ENCODE data around the gene LAMA2.

Gene LAMA2

DNA sequence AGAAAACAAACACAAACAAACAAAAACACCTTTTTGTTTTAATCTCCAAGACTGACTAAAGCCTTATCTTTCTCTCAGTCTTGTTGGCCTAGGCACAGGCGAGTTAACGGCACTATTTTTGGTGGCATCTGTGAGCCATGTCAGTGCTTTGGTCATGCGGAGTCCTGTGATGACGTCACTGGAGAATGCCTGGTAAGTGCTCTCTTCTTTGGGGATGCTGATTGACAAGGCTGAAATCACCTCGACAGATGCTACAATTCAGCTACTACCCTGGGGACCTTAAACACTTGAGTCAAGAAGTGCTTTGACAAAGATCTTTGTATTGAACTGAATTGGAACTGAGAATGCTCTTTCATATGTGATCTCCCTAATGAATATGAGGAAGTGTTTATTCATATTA is 384.1 kb downstream of the LAMA2 start:
- TF ChIP-seq, protein P1, sequence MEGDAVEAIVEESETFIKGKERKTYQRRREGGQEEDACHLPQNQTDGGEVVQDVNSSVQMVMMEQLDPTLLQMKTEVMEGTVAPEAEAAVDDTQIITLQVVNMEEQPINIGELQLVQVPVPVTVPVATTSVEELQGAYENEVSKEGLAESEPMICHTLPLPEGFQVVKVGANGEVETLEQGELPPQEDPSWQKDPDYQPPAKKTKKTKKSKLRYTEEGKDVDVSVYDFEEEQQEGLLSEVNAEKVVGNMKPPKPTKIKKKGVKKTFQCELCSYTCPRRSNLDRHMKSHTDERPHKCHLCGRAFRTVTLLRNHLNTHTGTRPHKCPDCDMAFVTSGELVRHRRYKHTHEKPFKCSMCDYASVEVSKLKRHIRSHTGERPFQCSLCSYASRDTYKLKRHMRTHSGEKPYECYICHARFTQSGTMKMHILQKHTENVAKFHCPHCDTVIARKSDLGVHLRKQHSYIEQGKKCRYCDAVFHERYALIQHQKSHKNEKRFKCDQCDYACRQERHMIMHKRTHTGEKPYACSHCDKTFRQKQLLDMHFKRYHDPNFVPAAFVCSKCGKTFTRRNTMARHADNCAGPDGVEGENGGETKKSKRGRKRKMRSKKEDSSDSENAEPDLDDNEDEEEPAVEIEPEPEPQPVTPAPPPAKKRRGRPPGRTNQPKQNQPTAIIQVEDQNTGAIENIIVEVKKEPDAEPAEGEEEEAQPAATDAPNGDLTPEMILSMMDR (IDR thresholded peaks at IDR 0.05; ENCODE audit: low read length, missing control alignments), result no peak
- no peak for DNase-seq (ENCODE audit: low read depth)
- H3K4me3 ChIP-seq (replicated peaks; ENCODE audit: low read depth, low read length), result no peak overlapping the region

DNA sequence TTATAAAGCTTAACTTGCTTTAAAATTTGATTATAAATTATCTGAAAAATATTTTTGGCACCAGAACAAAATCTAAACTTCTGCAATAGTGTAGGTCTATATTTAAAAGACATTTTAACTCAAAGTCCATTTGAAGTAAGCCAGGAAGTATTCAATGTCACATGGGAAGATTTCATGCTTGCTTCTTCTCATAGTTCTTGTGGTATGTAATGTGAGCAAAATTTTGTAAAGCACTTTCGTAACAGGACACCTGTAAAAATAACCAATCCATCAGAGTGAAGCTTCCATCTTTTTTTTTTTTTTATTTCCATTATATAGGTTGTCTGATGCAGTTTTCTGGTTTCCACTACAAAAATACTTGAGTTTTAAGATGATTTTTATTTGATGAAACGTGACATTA is 386.1 kb downstream of the LAMA2 start:
- H3K4me3 ChIP-seq (replicated peaks; ENCODE audit: low read depth, low read length), result no peak overlapping the region
- TF ChIP-seq, protein P1 (IDR thresholded peaks at IDR 0.05; ENCODE audit: low read length, missing control alignments), result no peak

DNA sequence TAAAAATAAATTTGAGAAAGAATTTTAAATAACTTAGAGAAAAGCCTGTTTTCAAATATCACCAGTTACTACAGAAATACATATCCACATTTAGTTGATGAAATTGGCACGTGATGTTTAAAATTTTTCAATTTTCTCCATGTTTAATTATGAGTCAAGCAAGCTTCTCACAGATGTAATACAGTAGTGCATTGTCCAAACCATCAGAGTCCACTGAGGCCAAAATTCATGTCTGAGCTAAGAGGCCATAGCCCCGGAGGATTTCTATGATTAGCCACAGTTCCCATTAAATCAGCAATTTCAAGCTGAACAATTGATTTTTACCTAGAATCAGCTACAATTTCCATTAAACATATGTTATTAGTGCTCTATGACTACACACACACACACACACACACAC is 387.0 kb downstream of the LAMA2 start:
- TF ChIP-seq, protein P1 (IDR thresholded peaks at IDR 0.05; ENCODE audit: low read length, missing control alignments), result no peak
- H3K4me3 ChIP-seq (replicated peaks; ENCODE audit: low read depth, low read length), result no peak overlapping the region
- DNase-seq (ENCODE audit: low read depth), result no peak

More for the DNA sequence above, 386.1 kb downstream of the LAMA2 start:
- no peak for DNase-seq (ENCODE audit: low read depth)

DNA sequence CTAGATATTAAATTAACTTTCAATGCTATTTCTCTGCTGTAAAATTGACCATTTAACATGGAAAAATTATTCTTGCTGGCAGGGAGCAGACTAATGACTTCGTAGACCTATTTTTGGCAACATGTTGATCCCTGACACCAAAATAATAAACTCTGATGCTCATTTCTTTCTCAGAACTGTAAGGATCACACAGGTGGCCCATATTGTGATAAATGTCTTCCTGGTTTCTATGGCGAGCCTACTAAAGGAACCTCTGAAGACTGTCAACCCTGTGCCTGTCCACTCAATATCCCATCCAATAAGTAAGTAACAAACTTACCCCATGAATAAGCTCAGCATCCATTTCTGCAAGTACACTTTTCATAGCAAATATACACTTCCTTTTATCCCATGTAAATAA is 387.5 kb downstream of the LAMA2 start:
- no peak for DNase-seq (ENCODE audit: low read depth)
- H3K4me3 ChIP-seq (replicated peaks; ENCODE audit: low read depth, low read length), result no peak overlapping the region
- TF ChIP-seq, protein P1 (IDR thresholded peaks at IDR 0.05; ENCODE audit: low read length, missing control alignments), result no peak

DNA sequence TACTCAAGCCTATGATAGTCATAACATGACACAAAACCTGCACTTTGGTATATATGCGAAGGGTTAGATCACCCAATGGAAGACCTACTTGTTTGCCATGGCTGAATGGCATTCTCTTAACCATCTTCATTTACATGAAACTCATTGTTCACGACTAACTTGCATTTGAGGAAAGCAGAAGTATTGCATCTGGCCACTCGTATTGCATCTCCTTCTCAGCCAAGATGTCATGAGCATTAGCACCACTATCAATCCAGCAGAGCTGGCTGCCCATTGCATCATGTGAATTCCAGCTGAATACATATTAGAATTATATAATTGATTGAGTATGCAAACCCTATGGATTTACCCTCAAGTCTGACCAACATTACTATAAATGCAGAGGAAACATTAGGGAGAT is 390.2 kb downstream of the LAMA2 start:
- DNase-seq (ENCODE audit: low read depth), result no peak

DNA sequence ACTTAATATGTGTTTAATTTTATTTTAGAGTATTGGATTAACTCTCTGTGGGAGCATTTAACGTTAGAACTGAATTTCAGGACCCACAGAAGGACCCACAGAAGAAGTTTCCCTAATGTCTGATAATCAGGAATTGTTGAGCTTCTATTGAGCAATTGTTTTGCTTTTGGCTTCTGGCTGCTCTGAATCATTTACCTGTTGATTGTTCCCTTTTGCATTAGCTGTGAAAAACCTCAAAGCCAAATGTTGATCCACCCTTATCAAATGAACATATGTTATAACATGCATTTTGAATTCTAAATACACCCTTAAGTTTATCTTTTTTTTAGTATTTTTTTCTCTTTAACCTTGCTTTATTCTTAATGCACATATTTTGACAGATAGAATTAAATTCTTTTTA is 393.5 kb downstream of the LAMA2 start:
- TF ChIP-seq, protein P1 (IDR thresholded peaks at IDR 0.05; ENCODE audit: low read length, missing control alignments), result no peak
- DNase-seq (ENCODE audit: low read depth), result no peak
- no peak overlapping the region for H3K4me3 ChIP-seq (replicated peaks; ENCODE audit: low read depth, low read length)

More for the DNA sequence above, 390.2 kb downstream of the LAMA2 start:
- H3K4me3 ChIP-seq (replicated peaks; ENCODE audit: low read depth, low read length), result no peak overlapping the region
- TF ChIP-seq, protein P1 (IDR thresholded peaks at IDR 0.05; ENCODE audit: low read length, missing control alignments), result no peak

DNA sequence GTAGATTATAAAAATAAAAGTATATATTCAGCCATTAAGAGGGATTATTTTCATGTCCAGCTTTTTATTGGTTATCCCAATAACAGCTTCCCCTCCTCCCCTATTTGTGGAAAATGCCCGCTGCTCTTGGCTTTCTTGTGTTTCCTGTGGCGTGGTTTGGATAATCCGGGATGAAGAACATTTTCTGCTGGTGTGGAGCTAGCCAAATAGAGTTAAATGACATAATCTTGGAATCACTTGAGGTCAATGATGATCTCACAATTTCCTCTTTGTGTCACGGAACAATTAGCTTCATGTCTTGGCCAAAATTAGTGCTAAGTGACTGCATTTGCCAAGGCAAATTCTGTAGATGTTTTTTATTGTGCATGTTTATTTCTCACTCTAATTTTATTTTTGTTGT is 394.0 kb downstream of the LAMA2 start:
- DNase-seq (ENCODE audit: low read depth), result peak; percentile 50
- TF ChIP-seq, protein P1 (IDR thresholded peaks at IDR 0.05; ENCODE audit: low read length, missing control alignments), result no peak
- H3K4me3 ChIP-seq (replicated peaks; ENCODE audit: low read depth, low read length), result no peak overlapping the region

Data from fibroblast of pulmonary artery (primary cell).